ENCODE measurements around the gene ADGRG4.

DNA sequence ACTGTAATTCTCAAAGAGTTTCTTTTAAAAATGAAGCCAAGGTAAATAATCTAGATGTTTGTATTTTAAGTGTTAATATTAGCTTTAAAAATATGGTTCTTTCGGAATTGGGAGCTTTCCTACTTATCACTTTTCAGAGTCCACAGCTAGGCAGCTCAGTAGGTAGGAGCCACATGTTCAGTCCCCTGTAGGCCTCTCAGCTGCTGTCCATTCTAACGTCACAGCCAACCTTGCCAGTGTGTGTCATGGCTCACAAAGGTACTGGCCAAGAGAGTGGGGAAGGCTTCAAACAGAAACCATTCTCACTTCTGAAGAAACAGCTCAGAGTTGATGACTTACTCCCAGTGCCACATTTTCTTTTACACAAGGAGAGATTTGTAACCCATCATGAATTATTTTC is 137.0 kb downstream of the ADGRG4 start:
- TF ChIP-seq, protein P1, sequence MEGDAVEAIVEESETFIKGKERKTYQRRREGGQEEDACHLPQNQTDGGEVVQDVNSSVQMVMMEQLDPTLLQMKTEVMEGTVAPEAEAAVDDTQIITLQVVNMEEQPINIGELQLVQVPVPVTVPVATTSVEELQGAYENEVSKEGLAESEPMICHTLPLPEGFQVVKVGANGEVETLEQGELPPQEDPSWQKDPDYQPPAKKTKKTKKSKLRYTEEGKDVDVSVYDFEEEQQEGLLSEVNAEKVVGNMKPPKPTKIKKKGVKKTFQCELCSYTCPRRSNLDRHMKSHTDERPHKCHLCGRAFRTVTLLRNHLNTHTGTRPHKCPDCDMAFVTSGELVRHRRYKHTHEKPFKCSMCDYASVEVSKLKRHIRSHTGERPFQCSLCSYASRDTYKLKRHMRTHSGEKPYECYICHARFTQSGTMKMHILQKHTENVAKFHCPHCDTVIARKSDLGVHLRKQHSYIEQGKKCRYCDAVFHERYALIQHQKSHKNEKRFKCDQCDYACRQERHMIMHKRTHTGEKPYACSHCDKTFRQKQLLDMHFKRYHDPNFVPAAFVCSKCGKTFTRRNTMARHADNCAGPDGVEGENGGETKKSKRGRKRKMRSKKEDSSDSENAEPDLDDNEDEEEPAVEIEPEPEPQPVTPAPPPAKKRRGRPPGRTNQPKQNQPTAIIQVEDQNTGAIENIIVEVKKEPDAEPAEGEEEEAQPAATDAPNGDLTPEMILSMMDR (IDR thresholded peaks at IDR 0.05), result no peak
- TF ChIP-seq POLR2A (IDR thresholded peaks at IDR 0.05), result no peak
